SK-N-DZ (cell line): Measurements from ENCODE around the gene ZP4. TPM values are rescaled to one million over a fixed set of nuclear protein-coding genes. Genes with fewer than 3 reads are reported as not detected.

Source experiments
- DNase-seq: peaks from one replicate; pipeline ENCODE4 v3.0.0-alpha.2; 2015; ENCODE audit warnings: low spot score
- polyA plus RNA-seq, 2 experiments: library from polyadenylated mRNA; depleted of rRNA; stranded (reverse); fragments of >200 nt; gene quantifications; 2 replicates each; pipeline ENCODE4 v1.2.3, GENCODE V29; 2014

Gene ZP4
- polyA plus RNA-seq (2014; cell fraction: cytosol; rRNA removed): not detected in 2 replicates
- polyA plus RNA-seq (2014; cell fraction: nucleus; rRNA removed): not detected in 2 replicates

DNA sequence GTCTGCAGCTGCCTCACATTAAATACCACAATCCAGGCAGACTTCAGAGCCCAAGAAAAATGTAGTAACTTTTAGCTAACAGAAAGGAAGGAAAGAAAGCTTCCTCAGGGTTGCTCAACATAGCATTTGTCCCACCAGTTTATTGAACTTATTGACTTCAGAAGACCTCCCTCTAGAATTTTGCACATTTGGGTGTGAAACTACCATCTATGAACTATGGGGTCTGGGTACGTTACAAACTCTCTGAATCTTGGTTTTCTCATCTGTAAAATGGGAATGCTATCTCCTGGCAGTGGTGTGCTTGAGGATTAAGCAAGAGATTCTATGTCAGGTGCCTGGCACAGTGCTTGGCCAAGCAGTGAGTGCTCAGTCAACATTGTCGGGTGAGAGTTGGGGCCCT is at the start of gene ZP4:
Gene ZP4, minus strand, starts transcription at position 101 of the 400 bp plus-strand sequence. CDS start 287 bp downstream, outside the sequence.
- DNase-seq: no peak

- DNase-seq: no peak
Measured at GRCh38 chr1:237938553-237938952, 47.8 kb upstream of the ZP4 start.

DNA sequence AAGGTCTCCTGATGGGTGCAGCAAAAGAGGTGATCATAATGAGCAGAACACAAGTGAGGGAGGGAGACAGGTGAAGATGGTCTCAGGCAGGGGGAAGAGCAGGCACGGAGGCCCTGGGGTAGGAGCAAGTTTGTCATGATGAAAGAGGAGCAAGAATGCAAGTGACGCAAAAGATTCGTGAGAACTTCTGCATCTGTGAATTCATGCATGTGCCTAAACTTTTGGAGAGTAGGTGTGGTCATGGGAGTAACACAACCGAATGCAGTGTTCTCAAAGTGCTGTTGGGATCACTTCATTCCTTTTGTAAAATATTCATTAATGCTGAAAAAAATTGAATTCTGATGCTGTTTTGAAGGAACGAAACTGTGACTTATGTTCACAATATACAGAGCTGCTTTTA is 47.3 kb upstream of the ZP4 start:
- DNase-seq: no peak

GRCh38 chr1:237932816-237933215 is 42.1 kb upstream of the ZP4 start:
- DNase-seq: no peak

DNA sequence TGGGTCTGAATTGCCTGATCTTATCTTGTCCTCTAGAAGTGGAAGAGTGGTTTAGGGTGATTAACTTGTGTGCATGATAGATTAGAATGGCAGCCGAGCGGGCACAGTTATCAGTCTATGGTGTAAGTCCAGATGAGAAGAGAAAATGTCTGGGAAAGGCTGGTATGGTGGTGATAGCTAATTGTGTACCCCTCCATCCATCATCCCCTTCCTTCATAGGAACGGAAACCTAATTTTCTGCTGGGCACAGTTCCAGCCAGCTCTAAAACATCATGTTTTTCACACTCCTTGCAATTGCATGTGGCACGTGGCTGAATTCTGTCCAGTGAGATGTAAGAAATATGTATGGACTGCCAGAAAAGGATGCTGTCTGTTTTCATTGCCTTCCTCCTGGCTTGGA is 40.9 kb upstream of the ZP4 start:
- no peak for DNase-seq

DNA sequence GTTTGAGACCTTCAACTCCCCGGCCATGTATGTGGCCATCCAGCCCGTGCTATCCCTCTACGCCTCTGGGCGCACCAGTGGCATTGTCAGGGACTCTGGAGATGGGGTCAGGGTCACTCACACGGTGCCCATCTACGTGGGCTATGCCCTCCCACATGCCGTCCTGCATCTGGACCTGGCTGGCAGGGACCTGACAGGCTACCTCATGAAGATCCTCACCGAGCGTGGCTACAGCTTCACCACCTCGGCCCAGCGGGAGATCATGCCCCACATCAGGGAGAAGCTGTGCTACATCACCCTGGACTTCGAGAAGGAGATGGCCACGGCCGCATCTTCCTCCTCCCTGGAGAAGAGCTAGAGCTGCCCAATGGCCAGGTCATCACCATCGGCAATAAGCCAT is 36.5 kb upstream of the ZP4 start:
- DNase-seq: no peak

GRCh38 chr1:237921306-237921705 is 30.6 kb upstream of the ZP4 start:
- no peak for DNase-seq

DNA sequence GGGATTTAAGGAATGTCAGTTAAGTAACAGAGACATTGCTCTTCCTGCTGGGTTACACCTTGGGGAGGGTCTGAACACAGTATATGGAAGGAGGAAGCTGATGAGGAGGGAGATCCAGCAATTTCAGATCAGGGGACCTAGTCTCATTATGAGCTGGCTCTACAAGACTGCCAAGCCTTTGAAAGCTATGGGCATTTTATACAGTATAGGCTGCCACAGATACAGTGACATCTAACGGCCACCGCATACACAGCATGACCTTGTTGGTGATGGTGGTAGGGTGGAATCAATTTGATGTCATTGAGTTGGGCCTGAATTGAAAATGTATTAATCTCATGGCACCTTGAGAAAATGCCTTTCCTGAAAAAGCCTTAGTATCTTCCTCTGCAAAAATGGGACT is 22.6 kb upstream of the ZP4 start:
- no peak for DNase-seq

DNA sequence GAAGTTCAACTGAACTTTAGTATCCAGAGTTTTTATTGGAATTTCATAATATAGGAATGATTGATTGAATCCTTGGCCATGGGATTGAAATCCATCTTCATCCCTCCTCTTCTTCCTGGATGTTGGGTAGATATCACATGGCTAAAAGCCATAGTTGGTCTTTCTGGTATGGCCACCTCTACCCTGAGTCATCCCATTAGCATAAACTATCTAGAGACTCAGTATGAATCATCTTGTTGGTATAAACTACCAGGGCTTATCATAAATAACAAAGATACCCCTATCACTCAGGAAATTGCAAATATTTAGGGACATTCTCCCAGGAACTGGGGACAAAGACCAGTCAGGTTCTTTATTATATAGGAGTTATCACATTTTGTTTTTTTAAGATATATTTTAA is 21.2 kb upstream of the ZP4 start:
- DNase-seq: no peak

GRCh38 chr1:237910834-237911233 is 20.1 kb upstream of the ZP4 start:
- DNase-seq: no peak

- DNase-seq: no peak
Measured at GRCh38 chr1:237903961-237904360, 13.2 kb upstream of the ZP4 start.

DNA sequence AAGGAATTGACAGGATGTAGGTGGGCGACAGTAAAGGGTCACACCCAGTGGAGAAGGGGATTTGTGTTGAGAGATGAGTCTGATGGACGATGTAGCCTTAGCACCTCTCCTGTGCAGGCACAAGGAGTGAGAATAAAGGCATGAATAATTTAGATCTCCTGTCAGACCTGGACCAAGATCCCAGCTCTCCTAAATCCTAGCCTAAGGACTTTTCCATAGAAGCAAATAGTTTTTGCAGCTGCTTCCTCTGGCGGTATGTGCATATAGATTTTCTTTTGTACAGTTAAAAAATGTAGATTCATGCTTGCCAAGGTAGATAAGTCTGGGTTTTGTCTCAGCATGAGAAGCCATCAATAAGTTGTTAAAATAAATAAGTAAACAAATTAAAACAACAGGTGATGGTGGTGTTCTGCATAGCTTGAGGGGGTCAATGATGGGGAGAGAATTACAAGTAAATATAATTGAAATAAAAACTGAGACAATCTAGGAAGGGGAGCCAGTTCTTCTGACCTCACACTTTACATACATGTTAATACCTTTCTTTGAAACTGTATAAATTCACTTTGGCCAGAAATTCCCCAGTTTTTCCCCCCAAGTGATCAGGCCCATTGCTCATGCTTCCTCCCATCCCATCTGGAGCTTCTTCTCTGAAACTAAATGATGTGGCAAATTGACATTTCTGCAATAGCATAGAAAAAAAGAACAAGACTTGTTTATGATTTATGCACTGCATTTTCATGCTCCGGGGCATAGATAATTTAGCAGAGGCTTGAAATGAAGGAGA is 12.4 kb upstream of the ZP4 start:
- no peak for DNase-seq

DNA sequence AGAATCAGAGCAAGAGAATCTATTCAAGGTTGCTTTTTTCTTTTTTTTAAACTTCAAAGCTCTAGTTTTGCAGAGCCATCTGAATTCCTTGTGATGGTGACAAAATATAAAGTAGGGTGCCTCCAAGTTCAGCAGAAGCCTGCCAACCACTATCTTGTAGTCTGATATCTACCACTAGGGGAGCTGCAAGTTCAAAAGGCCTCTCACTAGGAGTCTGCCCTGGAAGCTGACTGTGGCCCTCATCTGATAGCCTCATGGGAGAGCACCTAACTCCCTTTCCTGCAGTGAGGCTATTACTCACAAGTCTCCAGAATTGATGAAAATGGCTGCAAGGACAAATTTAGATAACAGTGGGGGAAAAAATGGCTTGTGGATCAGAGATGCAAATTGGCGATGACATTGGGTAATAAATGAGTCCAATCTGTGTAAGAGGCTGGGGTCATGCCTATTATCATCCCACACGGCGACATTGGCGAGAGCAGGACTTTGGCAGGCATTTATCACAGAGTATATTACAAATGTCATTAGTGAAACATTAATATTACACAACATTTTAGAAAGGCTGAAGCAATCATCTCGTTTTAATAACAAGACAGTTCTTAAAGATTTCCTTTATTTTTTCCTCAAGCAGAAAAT is 10.7 kb upstream of the ZP4 start:
- DNase-seq: peak; percentile 59

DNA sequence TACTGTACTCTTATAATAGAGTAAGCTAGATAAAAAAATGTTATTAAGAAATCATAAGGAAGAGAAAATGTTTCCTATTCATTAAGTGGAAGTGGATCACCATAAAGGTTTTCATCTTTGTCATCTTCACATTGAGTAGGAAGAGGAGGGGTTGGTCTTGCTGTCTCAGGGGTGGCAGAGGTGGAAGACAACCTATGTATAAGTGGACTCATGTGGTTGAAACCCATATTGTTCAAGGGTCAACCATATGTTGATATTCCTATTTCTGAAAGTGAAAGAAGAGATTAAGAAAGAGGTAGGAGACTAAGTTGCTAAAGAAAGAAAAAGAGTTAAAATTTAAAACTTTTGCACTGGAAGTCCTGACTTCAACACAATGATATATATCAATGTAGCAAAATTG is 4.9 kb upstream of the ZP4 start:
- DNase-seq: no peak

- no peak for DNase-seq
Measured at GRCh38 chr1:237894131-237894530, 3.4 kb upstream of the ZP4 start.

DNA sequence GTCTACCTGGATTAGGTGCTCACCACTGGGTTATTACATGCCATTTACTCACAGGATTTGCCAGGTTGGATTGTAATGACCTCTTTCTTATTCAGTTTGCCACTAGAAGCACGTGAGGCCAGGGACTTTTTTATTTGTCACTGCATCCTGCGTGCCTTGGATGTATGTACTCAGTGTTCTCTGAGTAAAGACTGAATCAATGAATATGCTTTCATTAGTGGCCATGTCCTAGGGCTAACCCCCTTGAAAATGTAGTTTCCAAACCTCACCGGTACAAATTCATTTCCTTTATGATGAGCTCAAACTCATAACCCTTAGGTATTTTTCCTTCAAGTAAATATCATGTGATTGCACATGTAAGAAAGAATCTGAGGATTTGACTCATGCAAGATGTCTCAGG is 1.3 kb upstream of the ZP4 start:
- DNase-seq: no peak

DNA sequence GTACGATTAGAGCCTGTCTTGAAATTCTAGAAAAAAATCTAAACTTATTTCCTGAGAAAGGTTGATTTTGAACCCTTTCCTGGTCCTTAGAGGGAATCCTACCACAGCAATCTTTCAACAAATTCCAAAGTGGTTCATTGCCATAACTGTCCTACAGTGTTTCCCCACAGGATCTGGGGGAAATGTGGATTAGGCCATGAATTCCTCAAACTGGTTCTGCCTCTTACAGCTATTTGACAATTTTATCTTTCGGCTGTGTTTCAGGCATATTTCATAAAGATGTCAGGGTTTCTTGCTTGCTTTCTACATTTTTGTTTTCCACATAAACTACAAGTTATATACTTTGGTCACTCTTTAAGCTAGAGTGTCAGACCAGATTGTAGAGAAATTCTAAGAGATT is 544 bp upstream of the ZP4 start:
- no peak for DNase-seq

GRCh38 chr1:237890416-237890815 is 306 bp downstream of the ZP4 start:
- DNase-seq: no peak

DNA sequence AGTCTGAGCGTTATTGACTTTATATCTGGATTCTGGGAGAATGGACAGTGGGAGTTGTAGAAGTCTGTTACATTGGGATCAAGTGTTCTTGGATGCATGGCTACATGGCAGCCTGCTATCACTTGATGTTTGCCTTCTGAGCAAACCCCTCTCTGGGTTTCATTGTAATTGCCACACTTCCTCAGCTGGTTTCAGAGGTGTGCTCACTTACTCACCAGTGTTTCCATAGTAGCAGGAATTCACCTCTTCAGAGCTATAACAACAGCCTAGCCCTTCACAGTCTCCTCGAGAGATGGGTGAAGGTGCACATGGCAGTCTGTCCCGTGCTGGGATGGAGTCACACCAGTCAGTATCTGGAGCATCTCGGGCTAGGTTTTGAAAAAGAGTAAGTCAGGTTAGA is 2.6 kb downstream of the ZP4 start:
- no peak for DNase-seq

- DNase-seq: no peak
Measured at GRCh38 chr1:237887542-237887941, 3.2 kb downstream of the ZP4 start.

DNA sequence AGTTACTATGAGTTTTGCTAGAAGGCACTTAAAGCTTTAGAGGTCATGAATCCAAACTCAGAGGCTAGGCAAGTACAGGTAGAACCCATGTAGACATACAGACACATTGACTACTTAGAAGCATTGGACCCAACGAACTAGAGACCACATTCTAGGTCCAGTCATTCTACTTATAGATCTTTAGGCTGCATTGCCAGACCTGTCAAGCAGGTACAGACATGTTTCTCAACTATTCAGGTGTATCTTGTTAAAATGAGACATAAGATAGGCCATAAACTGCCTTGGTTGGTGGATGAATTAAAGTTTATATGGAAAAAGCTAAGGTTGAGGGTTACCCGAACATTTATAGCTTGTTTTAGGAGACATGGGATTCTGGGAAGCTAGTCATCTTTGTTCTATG is 6.5 kb downstream of the ZP4 start:
- no peak for DNase-seq

DNA sequence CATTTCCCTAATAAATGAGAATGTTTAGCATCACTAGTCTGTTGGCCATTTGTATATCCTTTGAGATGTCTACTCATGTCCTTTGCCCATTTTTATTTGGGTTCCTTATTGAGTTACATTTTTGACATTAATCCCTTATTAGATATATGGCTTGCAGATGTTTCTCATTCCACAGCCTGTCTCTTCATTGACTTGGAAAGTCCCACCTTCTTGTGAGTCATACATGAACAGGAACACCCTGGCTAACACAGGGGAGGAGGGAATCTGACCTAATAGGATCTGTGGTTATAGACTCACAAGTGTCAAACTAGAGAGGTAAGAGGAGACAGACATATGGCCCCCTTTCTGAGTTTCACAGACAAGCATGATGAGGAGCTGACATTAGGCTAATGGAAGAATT is 11.5 kb downstream of the ZP4 start:
- no peak for DNase-seq

DNA sequence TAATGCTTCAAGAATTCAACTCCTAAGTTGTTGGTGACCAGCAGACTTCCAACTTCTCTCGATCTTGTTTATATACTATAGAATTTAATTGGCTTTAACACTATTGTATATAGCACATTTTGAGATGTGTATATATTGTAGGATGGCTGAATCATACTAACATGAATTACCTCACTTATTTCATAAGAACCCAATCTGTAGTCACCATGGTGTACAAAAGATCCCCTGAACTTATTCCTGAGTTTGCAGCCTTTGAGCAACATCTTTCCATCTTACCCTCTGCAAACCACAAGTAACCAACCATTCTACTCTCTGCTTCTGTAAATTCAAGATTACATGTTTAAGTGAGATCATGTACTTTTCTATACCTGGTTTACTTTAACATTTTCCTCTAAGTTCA is 12.3 kb downstream of the ZP4 start:
- DNase-seq: no peak
